Activated CD4-positive, CD25-positive, alpha-beta regulatory T cell (primary cell): Measurements from ENCODE around the gene LRCOL1.
"Not testable (repeated sequence)": the region's sequence is repeated elsewhere in the genome, so short reads cannot be mapped to it uniquely, and the experiment has no call there.

Experiments used
- DNase-seq, 4 experiments: peaks; one replicate each; lab custom pipeline; 2025; lab: John Stamatoyannopoulos, UW

LRCOL1 gene

DNA sequence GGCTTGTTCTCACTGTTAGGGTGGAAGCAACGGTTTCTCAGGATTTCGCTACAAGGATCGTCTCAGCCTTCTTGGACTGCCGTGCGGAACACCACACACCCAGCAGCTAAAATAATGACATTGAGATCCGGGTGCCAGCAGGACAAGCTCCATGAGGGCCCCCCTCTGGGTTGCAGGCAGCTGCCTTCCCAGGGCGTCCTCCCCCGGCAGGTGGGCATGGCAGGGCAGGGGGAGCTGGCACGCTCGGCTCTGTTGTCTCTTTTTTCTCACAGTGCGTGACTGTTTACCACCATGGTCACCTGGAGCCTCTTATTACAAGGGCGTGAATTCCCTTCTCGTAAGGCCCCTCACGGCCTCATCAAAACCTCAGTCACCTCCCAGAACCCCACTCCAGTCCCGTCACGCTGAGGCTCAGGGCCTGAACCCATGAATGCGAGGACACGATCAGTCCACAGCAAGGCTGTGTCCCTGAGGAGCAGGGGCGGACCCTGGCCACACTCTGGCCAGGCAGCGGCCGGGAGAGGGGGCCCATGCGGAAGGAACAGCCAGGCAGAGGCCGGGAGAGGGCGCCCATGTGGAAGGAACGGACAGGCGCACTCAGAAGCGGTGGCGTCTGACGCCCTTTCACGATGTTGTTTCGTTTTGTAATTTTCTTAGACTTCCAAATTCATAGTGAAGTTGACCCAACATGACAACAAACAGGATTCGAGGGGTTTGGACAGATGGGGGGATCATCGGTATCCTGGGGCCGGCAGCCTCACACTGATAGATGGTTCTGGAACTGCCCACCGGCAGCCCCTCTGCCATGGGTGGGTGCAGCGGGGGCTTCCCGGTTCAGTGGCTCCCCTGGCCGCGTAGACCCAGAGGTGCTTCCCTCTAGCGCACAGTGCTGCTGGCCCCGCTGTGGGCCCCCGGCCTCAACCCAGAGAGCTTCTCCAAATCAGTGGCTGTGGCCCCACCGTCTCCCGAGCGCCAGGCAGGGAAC, 10.0 kb downstream of the LRCOL1 start:
- no peak for DNase-seq

DNA sequence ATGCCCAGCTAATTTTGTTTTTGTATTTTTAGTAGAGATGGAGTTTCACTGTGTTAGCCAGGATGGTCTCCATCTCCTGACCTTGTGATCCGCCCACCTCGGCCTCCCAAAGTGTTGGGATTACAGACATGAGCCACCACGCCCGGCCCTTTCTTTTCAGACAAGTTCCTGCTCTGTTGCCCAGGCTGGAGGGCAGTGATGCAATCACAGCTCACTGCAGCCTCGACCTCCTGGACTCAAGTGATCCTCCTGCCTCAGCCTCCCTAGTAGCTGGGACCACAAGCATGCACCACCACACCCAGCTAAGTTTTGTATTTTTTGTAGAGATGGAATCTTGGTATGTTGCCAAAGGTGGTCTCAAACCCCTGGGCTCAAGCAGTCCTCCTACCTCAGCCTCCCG, 10.9 kb downstream of the LRCOL1 start:
- DNase-seq = not testable (repeated sequence)

DNA sequence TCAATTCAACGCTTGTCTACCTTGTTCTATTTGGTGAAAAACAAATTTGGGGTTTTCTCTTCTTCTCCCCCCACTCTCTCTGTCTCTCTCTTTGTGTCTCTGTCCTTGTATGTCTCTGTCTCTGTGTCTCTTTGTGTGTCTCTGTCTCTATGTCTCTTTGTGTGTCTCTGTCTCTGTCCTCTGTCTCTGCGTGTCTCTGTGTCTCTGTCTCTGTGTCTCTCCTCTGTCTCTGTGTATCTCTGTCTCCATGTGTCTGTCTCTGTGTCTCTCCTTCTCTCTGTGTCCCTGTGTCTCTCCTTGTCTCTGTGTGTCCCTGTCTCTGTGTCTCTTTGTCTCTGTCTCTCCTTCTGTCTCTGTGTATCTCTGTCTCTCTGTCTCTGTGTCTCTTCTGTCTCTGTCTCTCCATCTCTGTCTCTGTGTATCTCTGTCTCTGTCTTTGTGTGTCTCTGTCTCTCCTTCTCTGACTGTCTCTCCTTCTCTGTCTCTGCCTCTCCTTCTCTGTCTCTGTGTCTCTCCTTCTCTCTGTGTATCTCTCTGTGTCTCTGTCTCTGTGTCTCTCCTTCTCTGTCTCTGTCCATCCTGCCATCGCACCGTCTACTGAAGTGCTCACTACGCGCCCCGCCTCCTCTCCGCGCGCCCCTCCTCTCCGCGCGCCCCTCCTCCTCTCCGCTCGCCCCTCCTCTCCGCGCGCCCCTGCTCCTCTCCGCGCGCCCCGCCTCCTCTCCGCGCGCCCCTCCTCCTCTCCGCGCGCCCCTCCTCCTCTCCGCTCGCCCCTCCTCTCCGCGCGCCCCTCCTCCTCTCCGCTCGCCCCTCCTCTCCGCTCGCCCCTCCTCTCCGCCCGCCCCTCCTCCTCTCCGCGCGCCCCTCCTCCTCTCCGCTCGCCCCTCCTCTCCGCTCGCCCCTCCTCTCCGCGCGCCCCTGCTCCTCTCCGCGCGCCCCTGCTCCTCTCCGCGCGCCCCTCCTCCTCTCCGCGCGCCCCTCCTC, 12.8 kb downstream of the LRCOL1 start:
- DNase-seq = no peak

DNA sequence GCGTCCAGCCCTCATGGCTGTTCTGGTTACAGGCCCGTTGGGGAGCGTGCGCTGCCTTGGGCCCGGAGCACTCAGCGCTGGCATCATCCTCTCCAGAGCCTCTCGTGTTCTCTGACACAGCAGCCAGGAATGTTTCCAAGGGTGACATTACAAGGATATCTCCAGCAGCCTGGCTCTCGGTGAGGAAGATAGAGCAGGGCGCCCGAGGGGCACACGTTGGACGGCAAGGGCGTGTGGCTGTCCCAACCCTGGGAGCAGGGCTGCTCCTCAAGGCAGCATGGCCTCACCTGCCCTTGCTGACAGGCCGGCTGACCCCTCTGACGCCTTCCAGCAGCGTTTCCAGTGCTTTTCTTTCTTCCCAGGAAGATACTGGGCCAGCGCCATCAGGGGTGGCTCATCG, 14.4 kb downstream of the LRCOL1 start:
- DNase-seq = no peak

DNA sequence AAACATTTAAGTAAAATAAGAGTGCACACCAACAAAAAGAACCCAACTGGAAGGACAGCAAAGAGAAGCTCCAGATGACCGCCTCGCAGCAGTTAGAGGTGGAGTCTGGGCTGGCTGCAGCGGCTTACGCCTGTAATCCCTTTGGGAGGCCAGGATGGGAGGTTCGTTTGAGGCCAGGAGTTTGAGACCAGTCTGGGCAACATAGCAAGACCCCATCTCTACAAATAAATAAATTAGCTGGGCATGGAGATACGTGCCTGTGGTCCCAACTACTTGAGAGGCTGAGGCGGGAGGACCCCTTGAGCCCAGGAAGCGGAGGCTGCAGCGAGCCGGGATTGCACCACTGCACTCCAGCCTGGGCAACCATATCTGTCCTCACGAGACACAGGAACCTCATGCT, 15.2 kb downstream of the LRCOL1 start:
- DNase-seq = no peak

GRCh38 chr12:132593938-132594358, 16.4 kb downstream of the LRCOL1 start:
- DNase-seq = no peak

GRCh38 chr12:132593521-132593920, 16.9 kb downstream of the LRCOL1 start:
- no peak for DNase-seq

DNA sequence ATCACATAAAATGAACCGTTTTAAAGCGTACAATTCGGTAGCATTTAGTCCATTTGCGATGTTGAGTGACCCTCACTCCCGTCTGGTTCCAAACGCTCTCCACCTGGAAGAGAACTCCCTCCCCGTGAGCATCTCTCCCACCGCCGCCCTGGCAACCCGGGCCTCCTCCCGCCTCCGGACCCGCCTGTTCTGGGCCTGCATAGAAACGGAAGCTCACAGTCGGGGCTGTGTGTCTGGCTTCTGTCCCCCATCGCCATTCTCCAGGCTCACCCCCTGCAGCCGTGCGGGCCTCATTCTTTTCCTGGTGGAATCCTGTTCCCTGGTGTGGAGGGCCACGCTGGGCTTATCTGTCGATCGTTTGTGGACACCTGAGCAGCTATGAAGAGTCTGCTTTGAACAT, 17.3 kb downstream of the LRCOL1 start:
- DNase-seq = no peak

DNA sequence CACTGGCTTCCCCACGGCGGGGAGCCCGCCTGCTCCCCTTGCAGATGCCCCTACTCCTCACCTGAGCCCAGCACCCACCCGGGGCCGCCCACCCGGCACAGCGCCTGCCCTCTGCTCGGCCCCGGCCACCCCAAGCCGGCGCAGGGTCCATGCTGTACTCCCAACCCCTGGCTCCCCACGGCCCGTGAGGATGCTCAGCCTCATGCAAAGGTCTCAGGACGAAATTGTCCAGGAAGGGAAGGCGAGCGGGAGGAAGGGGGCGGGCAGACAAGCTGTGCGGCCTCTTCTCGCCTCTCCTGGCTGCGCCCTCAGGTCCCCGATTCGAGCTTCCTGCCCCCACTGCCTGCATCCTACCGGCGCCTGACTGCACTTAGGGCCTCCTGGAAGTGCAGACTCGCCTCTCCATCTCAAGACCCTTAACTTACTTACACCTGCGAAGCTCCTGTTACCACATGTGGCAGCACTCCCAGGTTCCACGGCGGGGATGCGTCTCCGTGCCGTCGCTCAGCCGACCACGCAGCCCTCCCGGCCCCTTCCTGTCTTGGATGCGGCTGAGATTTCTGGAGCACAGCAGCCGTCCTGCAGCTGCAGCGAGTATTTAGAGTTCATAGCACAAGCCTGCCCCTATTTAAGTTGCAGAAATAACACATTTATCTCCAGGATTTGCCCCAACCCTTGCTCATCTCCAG, 18.0 kb downstream of the LRCOL1 start:
- DNase-seq = no peak

DNA sequence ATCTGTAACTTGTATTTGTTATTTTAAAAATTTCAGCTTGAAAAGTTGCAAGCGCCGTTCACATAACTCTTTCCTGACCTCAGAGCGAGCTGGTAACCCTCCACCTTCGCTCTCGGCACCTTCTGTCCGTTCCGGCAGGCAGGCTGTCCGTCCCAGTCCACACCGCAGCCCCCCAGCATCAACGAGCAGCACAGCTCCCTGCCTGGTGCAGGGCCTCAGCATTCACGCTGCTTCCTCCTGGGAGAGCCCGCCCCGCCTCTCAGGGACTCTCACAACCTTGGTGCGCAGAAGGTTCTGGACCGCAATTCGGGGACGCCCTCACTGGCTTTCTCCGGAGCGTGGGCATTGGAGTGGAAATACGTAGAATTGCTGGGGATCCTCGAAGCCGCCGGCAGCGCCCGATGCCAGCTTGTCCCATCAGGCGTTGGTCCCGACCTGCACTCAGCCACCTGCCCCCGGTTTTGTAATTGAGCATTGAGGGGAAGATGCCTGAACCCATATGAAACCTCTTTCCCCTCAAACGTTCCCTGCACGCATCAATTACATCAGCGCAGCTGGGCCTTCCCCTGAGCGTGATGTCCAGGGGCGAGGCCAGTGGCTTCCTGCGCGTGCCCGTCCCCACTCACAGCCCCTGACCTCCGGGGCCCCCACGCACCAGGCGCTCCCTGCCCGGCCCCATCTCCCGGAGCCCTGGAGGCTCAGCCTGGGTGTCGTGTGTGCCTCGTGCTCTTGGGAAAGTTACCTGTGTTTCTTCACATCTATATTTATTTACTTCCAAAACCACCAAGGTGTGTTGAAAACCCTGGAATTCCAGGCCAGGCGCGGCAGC, 19.1 kb downstream of the LRCOL1 start:
- no peak for DNase-seq

- DNase-seq = no peak
These were observed 21.3 kb downstream of the LRCOL1 start for GRCh38 chr12:132588821-132589669.

DNA sequence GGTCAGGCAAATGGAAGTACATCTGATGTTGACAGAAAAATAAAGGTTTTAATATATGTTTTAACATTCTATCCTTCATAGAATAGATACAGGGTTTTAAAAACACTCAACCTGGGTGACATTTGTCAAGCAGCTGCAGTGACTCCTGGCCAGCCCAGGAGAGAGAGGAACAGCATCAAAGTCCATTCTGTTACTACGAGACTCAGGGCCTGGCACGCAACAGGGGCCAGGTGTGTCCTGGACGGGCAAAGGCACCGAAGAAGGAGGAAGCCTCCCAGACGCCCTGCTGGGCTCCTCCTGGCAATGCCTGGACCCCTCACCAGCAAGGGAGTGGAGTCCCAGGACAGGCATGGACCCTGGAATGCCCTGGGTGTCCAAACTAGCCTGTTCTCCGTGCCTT, 22.1 kb downstream of the LRCOL1 start:
- DNase-seq = no peak

GRCh38 chr12:132587781-132588180, 22.6 kb downstream of the LRCOL1 start:
- no peak for DNase-seq

DNA sequence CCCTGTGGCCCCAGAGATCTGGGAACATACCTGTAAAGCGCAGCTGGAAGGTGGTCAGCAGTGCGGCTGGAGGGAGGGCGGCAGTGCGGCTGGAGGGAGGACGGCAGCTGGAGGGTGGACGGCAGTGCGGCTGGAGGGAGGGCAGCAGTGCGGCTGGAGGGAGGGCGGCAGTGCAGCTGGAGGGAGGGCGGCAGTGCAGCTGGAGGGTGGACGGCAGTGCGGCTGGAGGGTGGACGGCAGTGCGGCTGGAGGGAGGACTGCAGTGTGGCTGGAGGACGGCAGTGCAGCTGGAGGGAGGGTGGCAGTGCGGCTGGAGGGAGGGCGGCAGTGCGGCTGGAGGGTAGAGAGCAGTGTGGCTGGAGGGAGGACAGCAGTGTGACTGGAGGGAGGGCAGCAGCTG, 23.5 kb downstream of the LRCOL1 start:
- DNase-seq = no peak

GRCh38 chr12:132585177-132585576, 25.2 kb downstream of the LRCOL1 start:
- DNase-seq = no peak

DNA sequence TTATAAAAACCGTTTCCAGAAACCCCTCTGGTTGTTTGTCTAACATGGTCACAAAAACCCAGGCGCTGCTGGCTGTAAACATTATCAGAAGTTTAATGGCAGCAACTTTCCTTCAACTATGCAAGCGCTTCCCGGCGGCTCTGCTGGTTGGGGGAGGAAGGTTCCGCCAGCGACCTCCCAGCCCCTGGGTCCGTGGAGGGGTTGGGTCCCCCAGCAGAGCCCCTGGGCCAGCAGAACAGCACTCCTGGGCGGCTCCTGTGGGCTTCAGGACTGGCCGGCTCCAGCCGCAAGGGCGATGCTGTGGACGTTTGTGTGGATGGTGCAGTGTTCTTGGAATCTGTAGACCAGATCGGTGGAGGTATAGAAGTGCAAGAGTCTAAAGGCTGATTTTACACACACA, 26.0 kb downstream of the LRCOL1 start:
- no peak for DNase-seq

DNA sequence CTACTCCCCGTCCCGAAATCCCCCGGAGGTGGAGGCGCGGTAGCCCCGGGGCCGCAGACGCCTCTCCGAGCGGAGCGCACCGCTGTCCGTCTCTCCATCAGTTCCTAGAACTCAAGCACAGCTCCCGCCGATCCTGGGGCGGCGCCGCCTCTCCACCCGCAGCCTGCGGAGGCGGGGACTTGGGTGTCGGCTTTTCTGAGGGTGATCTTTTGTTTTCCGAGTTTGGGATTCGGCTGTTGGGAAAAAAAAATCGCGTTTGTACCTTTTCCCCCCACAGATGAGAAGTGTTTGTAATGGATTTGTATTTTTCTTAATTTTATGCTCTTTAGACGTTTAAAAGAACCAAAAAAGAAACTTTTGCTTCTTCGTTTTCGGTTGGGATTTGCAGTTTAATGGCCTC, 26.6 kb downstream of the LRCOL1 start:
- DNase-seq = no peak

DNA sequence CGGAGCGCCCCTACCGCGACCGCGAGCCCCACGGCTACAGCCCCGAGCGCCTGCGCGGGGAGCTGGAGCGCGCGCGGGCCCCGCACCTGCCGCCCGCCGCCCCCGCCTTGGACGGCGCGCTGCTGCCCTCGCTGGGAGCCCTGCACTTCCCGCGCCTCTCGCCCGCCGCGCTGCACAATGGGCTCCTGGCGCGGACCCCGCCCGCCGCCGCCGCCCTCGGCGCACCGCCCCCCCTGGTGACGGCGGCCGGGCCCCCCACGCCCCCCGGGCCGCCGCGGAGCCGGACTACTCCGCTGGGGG, 27.0 kb downstream of the LRCOL1 start:
- DNase-seq = no peak

GRCh38 chr12:132582582-132583410, 27.6 kb downstream of the LRCOL1 start:
- no peak for DNase-seq

DNA sequence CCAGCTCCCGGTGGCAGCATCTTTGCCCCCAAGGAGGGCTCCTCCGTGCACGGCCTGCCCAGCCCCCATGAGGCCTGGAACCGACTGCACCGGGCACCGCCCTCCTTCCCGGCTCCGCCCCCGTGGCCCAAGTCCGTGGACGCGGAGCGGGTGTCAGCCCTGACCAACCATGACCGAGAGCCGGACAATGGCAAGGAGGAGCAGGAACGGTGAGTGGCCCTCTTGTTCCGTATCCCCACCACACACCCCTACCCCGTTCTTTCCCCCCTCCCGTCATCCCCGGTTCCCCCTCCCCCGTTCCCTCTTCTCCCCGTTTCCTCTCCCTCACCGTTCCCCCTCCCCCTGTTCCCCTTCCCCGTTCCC, 28.3 kb downstream of the LRCOL1 start:
- DNase-seq = no peak
